OCI-LY1 (cell line): ENCODE results near the gene REM2.

ENCODE experiments used
- H2AFZ ChIP-seq: fragments of 200-600 bp; sonication (generic), shearing (Covaris generic); 2 replicates; pipeline ENCODE4 v1.6.0; 2014; ENCODE audit warnings: antibody characterized with exemption, mild to moderate bottlenecking, low read length
- H3F3A ChIP-seq: fragments of 200-600 bp; sonication (generic), shearing (Covaris generic); 2 replicates; pipeline ENCODE4 v1.6.0; 2014; ENCODE audit warnings: mild to moderate bottlenecking, antibody characterized with exemption, low read length, moderate library complexity; ENCODE audit not compliant: insufficient read depth
- H3K27ac ChIP-seq: fragments of 200-600 bp; sonication (generic); 2 replicates; pipeline ENCODE4 v1.5.1; 2014; ENCODE audit warnings: low read length, mixed run types, mild to moderate bottlenecking, low read depth; ENCODE audit not compliant: poor library complexity, severe bottlenecking
- H3K27me3 ChIP-seq: fragments of 200-600 bp; sonication (generic); 2 replicates; pipeline ENCODE4 v1.6.0; 2014; ENCODE audit warnings: antibody characterized with exemption, mild to moderate bottlenecking, low read length, moderate library complexity; ENCODE audit not compliant: insufficient read depth
- H3K36me3 ChIP-seq: fragments of 200-600 bp; sonication (generic); 2 replicates; pipeline ENCODE4 v1.6.1; 2014; ENCODE audit warnings: mild to moderate bottlenecking, antibody characterized with exemption, low read length, moderate library complexity, mixed read lengths; ENCODE audit not compliant: insufficient read depth
- H3K4me1 ChIP-seq: fragments of 200-600 bp; sonication (generic); 2 replicates; pipeline ENCODE4 v1.5.1; 2014; ENCODE audit warnings: mild to moderate bottlenecking, low read length, moderate library complexity; ENCODE audit not compliant: insufficient read depth, severe bottlenecking
- H3K4me2 ChIP-seq: fragments of 200-600 bp; sonication (generic), shearing (Covaris generic); 2 replicates; pipeline ENCODE4 v1.6.1; 2014; ENCODE audit warnings: low read length
- H3K4me3 ChIP-seq: fragments of 200-600 bp; sonication (generic); 2 replicates; pipeline ENCODE4 v1.5.1; 2014; ENCODE audit warnings: low read length, low read depth, mild to moderate bottlenecking, mixed read lengths; ENCODE audit not compliant: poor library complexity, severe bottlenecking
- H3K79me2 ChIP-seq: fragments of 200-600 bp; shearing (Covaris generic); 2 replicates; pipeline ENCODE4 v1.6.1; 2016; ENCODE audit warnings: mixed run types, low read length, mixed read lengths; ENCODE audit not compliant: insufficient read depth
- H3K9ac ChIP-seq: fragments of 200-600 bp; sonication (generic), shearing (Covaris generic); 2 replicates; pipeline ENCODE4 v1.6.1; 2014; ENCODE audit warnings: mild to moderate bottlenecking, low read length, mixed read lengths
- H3K9me2 ChIP-seq: fragments of 200-600 bp; sonication (generic), shearing (Covaris generic); 2 replicates; pipeline ENCODE4 v1.6.1; 2014; ENCODE audit warnings: low read depth, mild to moderate bottlenecking, low read length, mixed read lengths
- H3K9me3 ChIP-seq: fragments of 200-600 bp; shearing (Covaris generic); 2 replicates; pipeline ENCODE4 v1.6.1; 2014; ENCODE audit warnings: low read length, mixed read lengths
- H4K20me1 ChIP-seq: fragments of 200-600 bp; sonication (generic), shearing (Covaris generic); 2 replicates; pipeline ENCODE4 v1.6.0; 2016; ENCODE audit warnings: mild to moderate bottlenecking, low read length; ENCODE audit not compliant: insufficient read depth
- EZH2 ChIP-seq: fragments of 200-600 bp; sonication (generic), shearing (Covaris generic); IDR thresholded peaks from 2 replicates; pipeline ENCODE4 v1.8.0; 2017; ENCODE audit warnings: borderline replicate concordance, mixed run types, mild to moderate bottlenecking, antibody characterized with exemption, low read length, moderate library complexity, mixed read lengths
- TF ChIP-seq, protein P1 (sequence below): fragments of 200-600 bp; sonication (generic), shearing (Covaris generic); IDR thresholded peaks from 2 replicates; pipeline ENCODE4 v1.5.1; 2017; ENCODE audit warnings: mild to moderate bottlenecking, antibody characterized with exemption, low read length, moderate library complexity, mixed read lengths

REM2 gene

DNA sequence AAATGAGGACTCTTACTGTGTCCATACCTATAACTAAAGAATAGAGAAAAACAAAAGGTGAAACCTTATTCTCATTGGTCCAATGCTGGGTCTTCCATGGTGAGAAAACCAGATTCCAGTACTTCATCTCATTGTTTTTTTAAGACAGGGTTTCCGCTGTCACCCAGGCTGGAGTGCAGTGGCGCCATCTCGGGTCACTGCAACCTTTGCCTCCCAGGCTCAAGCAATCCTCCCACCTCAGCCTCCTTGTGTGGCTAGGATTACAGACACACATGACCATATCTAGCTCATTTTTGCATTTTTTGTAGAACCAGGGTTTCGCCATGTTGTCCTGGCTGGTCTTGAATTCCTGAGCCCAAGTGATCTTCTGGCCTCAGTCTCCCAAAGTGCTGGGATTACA, 22.6 kb downstream of the REM2 start:
- H4K20me1 ChIP-seq = no peaks in the 10 kb centered on the region
- no peak overlapping the region for H3K9ac ChIP-seq
- no peak overlapping the region for H3K4me3 ChIP-seq
- no peak overlapping the region for H3K27ac ChIP-seq
- TF ChIP-seq, protein P1, sequence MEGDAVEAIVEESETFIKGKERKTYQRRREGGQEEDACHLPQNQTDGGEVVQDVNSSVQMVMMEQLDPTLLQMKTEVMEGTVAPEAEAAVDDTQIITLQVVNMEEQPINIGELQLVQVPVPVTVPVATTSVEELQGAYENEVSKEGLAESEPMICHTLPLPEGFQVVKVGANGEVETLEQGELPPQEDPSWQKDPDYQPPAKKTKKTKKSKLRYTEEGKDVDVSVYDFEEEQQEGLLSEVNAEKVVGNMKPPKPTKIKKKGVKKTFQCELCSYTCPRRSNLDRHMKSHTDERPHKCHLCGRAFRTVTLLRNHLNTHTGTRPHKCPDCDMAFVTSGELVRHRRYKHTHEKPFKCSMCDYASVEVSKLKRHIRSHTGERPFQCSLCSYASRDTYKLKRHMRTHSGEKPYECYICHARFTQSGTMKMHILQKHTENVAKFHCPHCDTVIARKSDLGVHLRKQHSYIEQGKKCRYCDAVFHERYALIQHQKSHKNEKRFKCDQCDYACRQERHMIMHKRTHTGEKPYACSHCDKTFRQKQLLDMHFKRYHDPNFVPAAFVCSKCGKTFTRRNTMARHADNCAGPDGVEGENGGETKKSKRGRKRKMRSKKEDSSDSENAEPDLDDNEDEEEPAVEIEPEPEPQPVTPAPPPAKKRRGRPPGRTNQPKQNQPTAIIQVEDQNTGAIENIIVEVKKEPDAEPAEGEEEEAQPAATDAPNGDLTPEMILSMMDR = no peak
- TF ChIP-seq EZH2 = no peak
- H3K4me2 ChIP-seq = no peak overlapping the region
- H3K4me1 ChIP-seq = no peaks in the 10 kb centered on the region
- no peaks in the 10 kb centered on the region for H3K9me3 ChIP-seq
- H3K9me2 ChIP-seq = no peaks in the 10 kb centered on the region
- no peaks in the 10 kb centered on the region for H3K27me3 ChIP-seq
- no peaks in the 10 kb centered on the region for H3F3A ChIP-seq
- no peak overlapping the region for H2AFZ ChIP-seq
- H3K36me3 ChIP-seq = peaks cover 92% of the 10 kb centered on the region
- no peaks in the 10 kb centered on the region for H3K79me2 ChIP-seq

DNA sequence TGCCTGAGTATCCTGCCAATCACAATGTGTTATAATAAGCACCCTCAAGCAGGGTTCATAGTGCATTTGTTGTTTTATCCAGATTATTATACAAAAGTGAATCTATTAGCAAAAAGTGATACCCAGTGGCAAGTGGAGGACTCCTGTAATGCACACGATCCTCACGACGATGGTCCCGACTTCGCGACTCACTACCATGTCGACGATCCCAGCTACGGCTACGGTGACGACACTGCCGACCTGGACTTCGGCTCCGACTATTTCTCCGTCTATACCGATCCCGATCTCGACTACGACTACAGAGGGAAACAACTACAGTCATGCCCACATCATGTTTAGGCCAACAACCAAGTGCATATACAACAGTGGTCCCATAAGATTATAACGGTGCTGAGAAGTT, 23.1 kb downstream of the REM2 start:
- H3K4me2 ChIP-seq = no peak overlapping the region
- H3F3A ChIP-seq = no peaks in the 10 kb centered on the region
- no peaks in the 10 kb centered on the region for H3K27me3 ChIP-seq
- no peaks in the 10 kb centered on the region for H3K4me1 ChIP-seq
- peaks cover 92% of the 10 kb centered on the region for H3K36me3 ChIP-seq
- peaks cover 2% of the 10 kb centered on the region; the same call in 1 of the 2 replicates for H3K79me2 ChIP-seq
- TF ChIP-seq, protein P1 = no peak
- TF ChIP-seq EZH2 = no peak
- H3K9me2 ChIP-seq = no peaks in the 10 kb centered on the region
- H3K4me3 ChIP-seq = no peak overlapping the region
- no peak overlapping the region for H3K27ac ChIP-seq
- no peak overlapping the region for H3K9ac ChIP-seq
- H3K9me3 ChIP-seq = no peaks in the 10 kb centered on the region
- no peak overlapping the region for H2AFZ ChIP-seq
- H4K20me1 ChIP-seq = no peaks in the 10 kb centered on the region

DNA sequence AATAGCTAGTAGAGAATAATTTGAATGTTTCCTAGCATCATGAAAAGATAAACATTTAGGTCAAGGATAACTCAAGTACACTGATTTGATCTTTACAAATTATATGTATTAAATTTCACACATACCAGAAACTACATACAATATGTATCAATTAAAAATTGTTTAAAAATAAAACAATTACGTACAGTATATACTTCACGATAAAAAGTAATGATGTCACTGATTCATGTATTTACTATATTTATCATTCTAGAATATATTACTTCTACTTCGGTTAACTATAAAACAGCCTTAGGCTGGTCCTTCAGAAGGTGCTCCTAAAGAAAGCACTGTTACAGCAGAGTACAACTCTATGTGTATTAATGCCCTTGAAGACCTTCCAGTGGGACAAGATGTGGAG, 24.4 kb downstream of the REM2 start:
- no peaks in the 10 kb centered on the region for H3K9me2 ChIP-seq
- H3K36me3 ChIP-seq = peaks cover 91% of the 10 kb centered on the region
- H3F3A ChIP-seq = no peaks in the 10 kb centered on the region
- no peaks in the 10 kb centered on the region for H3K27me3 ChIP-seq
- H3K4me2 ChIP-seq = no peak overlapping the region
- no peaks in the 10 kb centered on the region for H3K4me1 ChIP-seq
- H3K27ac ChIP-seq = no peak overlapping the region
- H2AFZ ChIP-seq = no peak overlapping the region
- peaks cover 16% of the 10 kb centered on the region for H3K79me2 ChIP-seq
- H3K9me3 ChIP-seq = no peaks in the 10 kb centered on the region
- no peaks in the 10 kb centered on the region for H4K20me1 ChIP-seq
- H3K9ac ChIP-seq = no peak overlapping the region
- TF ChIP-seq, protein P1 = no peak
- no peak for TF ChIP-seq EZH2
- H3K4me3 ChIP-seq = no peak overlapping the region
